ENCODE data around the gene RAB38.

The RAB38 gene

GRCh38 chr11:88169471-88169870, 5.8 kb downstream of the RAB38 start:
- no peak for DNase-seq

GRCh38 chr11:88167853-88168252, 7.4 kb downstream of the RAB38 start:
- DNase-seq = no peak

GRCh38 chr11:88164806-88165585, 10.2 kb downstream of the RAB38 start:
- DNase-seq = no peak

GRCh38 chr11:88164320-88164719, 10.9 kb downstream of the RAB38 start:
- no peak for DNase-seq

GRCh38 chr11:88158081-88158480, 17.2 kb downstream of the RAB38 start:
- no peak for DNase-seq

GRCh38 chr11:88157370-88157769, 17.9 kb downstream of the RAB38 start:
- no peak for DNase-seq

- DNase-seq = no peak
These were observed 22.9 kb downstream of the RAB38 start for GRCh38 chr11:88152381-88152780.

GRCh38 chr11:88151709-88152265, 23.5 kb downstream of the RAB38 start:
- DNase-seq = no peak

- no peak for DNase-seq
These were observed 29.1 kb downstream of the RAB38 start for GRCh38 chr11:88146106-88146505.

- no peak for DNase-seq
These were observed 35.4 kb downstream of the RAB38 start for GRCh38 chr11:88139865-88140264.

GRCh38 chr11:88131764-88132470, 43.3 kb downstream of the RAB38 start:
- no peak for DNase-seq

- no peak for DNase-seq
These were observed 52.3 kb downstream of the RAB38 start for GRCh38 chr11:88122956-88123355.

GRCh38 chr11:88119561-88119960, 55.7 kb downstream of the RAB38 start:
- no peak for DNase-seq

GRCh38 chr11:88117281-88117858, 57.9 kb downstream of the RAB38 start:
- DNase-seq = no peak

GRCh38 chr11:88115828-88116755, 59.2 kb downstream of the RAB38 start:
- DNase-seq = no peak

GRCh38 chr11:88114486-88115045, 60.7 kb downstream of the RAB38 start:
- DNase-seq = no peak

GRCh38 chr11:88106666-88107065, 68.6 kb downstream of the RAB38 start:
- no peak for DNase-seq

GRCh38 chr11:88105951-88106350, 69.3 kb downstream of the RAB38 start:
- DNase-seq = no peak

GRCh38 chr11:88105526-88105925, 69.7 kb downstream of the RAB38 start:
- no peak for DNase-seq

- DNase-seq = no peak
These were observed 70.8 kb downstream of the RAB38 start for GRCh38 chr11:88104408-88104807.

GRCh38 chr11:88103337-88104206, 71.7 kb downstream of the RAB38 start:
- DNase-seq = peak; percentile 3 to 7
